Measurements from ENCODE around the gene SEMA3D. TPM values are rescaled to one million over a fixed set of nuclear protein-coding genes. Genes with fewer than 3 reads are reported as not detected.

Gene SEMA3D
- total and polyA plus RNA-seq, 9 of the 15 experiments (the other 6 are each of a cell fraction or from before 2014, with no cell fraction given), result 0.01 to 0.10 (median 0.04) TPM; not detected in 1

DNA sequence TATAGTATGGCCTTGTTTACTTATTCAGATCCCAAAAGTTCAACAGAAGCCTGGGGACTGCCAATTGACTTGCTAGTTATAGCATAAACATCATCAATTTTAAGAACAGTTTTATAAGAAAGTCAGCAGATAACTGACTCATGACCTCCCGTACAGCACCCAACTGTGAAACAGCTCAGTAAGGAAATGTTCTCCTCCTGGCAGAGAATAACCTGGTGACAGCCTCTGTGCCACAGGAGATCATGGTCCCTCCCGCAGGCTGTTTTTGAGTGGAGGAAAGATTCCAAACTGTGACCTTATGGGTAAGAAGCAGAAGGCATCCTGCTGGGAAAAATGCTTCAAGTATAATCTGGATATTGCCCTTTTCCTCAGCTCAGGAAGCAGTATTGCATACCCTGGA, 182.5 kb downstream of the SEMA3D start:
- ChIA-PET POLR2A (no interaction called here), CTCF (ENCODE audit: low intra/inter-chr PET ratio) (no interaction called here)
- H3K36me3 ChIP-seq (ENCODE audit: control insufficient read depth, insufficient read depth, low read length), result no peaks in the 10 kb centered on the region
- no peak overlapping the region for H3K27ac ChIP-seq (ENCODE audit: extremely low read depth, low read depth, low read length)
- no peak overlapping the region for H3K9ac ChIP-seq (ENCODE audit: insufficient read depth in 1 of 2, low read depth in 2 of 2, low read length in 2 of 2)
- no peak overlapping the region for H3K4me3 ChIP-seq
- WGBS (ENCODE audit: insufficient coverage, low coverage, missing lambda C conversion rate), result 2% methylated on average over 2 of the region's 2 CpGs
- in situ Hi-C loops (cut with MboI), result loop anchor here (25.0 kb wide), 2 partner anchors 792 to 1067 kb away; no protein-coding TSS in a partner anchor
- H3K4me1 ChIP-seq (replicated peaks in 1 of 2; ENCODE audit: control insufficient read depth in 2 of 2, insufficient read depth in 2 of 2, low read length in 2 of 2), result no peaks in the 10 kb centered on the region
- TF ChIP-seq KDM2B (CRISPR knock-in tag; IDR thresholded peaks at IDR 0.05) (no peak), SMAD1 (IDR thresholded peaks at IDR 0.05; ENCODE audit: low read depth, low read length, partially characterized antibody) (no peak), MAFG (tag; conservative IDR thresholded peaks at IDR 0.05) (no peak)
- no peaks in the 10 kb centered on the region for H3K27me3 ChIP-seq (ENCODE audit: control insufficient read depth in 2 of 2, insufficient read depth in 2 of 2, low read length in 2 of 2)
- DNase-seq (ENCODE audit: extremely low read depth in 1 of 4, low spot score in 3 of 4), result no peak
- no peaks in the 10 kb centered on the region for H3K79me2 ChIP-seq (ENCODE audit: control insufficient read depth, insufficient read depth, low read length)
- no peaks in the 10 kb centered on the region for H3K9me1 ChIP-seq (ENCODE audit: control insufficient read depth, insufficient read depth, low read length)
- H2AFZ ChIP-seq (ENCODE audit: low read depth, low read length), result no peak overlapping the region
- intact Hi-C loops (cut with micrococcal nuclease), result no loop called here
- no peak overlapping the region for H3K4me2 ChIP-seq (ENCODE audit: insufficient read depth, low read length)
- BruUV-seq (replicated peaks), result no TSS peak
- H3K9me3 ChIP-seq (replicated peaks; ENCODE audit: control insufficient read depth, insufficient read depth, low read depth, low read length), result no peaks in the 10 kb centered on the region
- ATAC-seq, result no peak
- FAIRE-seq, result no peak
- H4K20me1 ChIP-seq (replicated peaks; ENCODE audit: control insufficient read depth, insufficient read depth, low read length), result no peaks in the 10 kb centered on the region

DNA sequence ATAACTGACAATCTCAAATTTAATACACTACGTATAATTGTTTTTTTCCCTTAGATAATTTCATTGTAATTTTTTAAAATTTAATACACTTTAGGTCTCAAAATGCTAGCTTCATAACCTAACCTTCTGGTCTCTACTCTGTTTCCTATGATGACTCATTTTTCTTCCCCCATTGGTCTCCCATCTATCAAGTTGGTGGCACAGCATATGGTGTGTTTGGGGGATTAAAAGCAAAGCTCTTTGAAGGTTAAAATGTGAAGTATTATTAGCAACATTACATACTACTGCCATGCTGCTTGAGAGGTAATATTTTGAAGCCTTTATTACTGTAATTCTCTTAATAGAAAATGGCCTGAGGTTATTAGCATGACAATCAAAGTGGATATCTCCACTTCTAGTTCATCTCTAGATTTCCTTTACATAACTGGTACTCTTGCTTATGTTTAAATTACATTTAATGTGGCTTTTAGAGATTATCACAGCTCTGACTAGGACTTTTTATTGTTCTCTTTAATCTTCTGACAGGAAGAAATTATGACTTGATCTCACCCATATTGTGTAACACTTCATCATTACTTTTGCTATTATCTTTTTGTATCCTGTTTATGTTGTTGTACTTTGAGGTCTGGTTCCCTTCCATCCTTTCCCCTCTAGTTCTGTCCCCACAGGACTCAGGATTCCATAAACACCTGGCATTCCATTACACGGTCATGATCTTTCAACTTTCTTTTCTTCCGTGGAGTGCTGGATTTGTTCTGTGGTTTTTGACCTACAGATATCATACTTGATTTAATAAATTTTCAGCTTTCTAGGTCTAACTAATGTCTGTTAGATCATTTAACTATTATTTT, 185.1 kb downstream of the SEMA3D start:
- ATAC-seq (no peak), FAIRE-seq (no peak), DNase-seq (ENCODE audit: extremely low read depth in 1 of 4, low spot score in 3 of 4) (no peak)
- Histone ChIP-seq H4K20me1 (replicated peaks; ENCODE audit: control insufficient read depth, insufficient read depth, low read length) (no peaks in the 10 kb centered on the region), H3K4me2 (ENCODE audit: insufficient read depth, low read length) (no peak overlapping the region), H3K79me2 (ENCODE audit: control insufficient read depth, insufficient read depth, low read length) (no peaks in the 10 kb centered on the region), H3K27ac (ENCODE audit: extremely low read depth, low read depth, low read length) (no peak overlapping the region), H3K4me1 (replicated peaks in 1 of 2; ENCODE audit: control insufficient read depth in 2 of 2, insufficient read depth in 2 of 2, low read length in 2 of 2) (no peaks in the 10 kb centered on the region), H3K9ac (ENCODE audit: insufficient read depth in 1 of 2, low read depth in 2 of 2, low read length in 2 of 2) (no peak overlapping the region), H3K27me3 (ENCODE audit: control insufficient read depth in 2 of 2, insufficient read depth in 2 of 2, low read length in 2 of 2) (no peaks in the 10 kb centered on the region), H3K9me3 (replicated peaks; ENCODE audit: control insufficient read depth, insufficient read depth, low read depth, low read length) (no peaks in the 10 kb centered on the region), H2AFZ (ENCODE audit: low read depth, low read length) (no peak overlapping the region), H3K36me3 (ENCODE audit: control insufficient read depth, insufficient read depth, low read length) (no peaks in the 10 kb centered on the region), H3K9me1 (ENCODE audit: control insufficient read depth, insufficient read depth, low read length) (no peaks in the 10 kb centered on the region), H3K4me3 (no peak overlapping the region)
- CTCF ChIA-PET (ENCODE audit: low intra/inter-chr PET ratio), result no interaction called here
- 6% methylated on average over 3 of the region's 3 CpGs for WGBS (ENCODE audit: insufficient coverage, low coverage, missing lambda C conversion rate)
- POLR2A ChIA-PET, result no interaction called here
- in situ Hi-C loops (cut with MboI) (loop anchor here (25.0 kb wide), 2 partner anchors 789 to 1064 kb away; no protein-coding TSS in a partner anchor), intact Hi-C loops (cut with micrococcal nuclease) (no loop called here)
- no TSS peak for BruUV-seq (replicated peaks)
- TF ChIP-seq BACH1 (tag; IDR thresholded peaks at IDR 0.05) (no peak), FOXA3 (CRISPR knock-in tag; conservative IDR thresholded peaks at IDR 0.05 in 1 of 2, IDR thresholded peaks at IDR 0.05 in 1 of 2) (no peak), HMG20A (CRISPR knock-in tag; conservative IDR thresholded peaks at IDR 0.05) (no peak), ZNF699 (CRISPR knock-in tag; IDR thresholded peaks at IDR 0.05; ENCODE audit: insufficient replicate concordance) (no peak), ZBTB7A (IDR thresholded peaks at IDR 0.05; ENCODE audit: borderline replicate concordance, control insufficient read depth, low read depth, low read length) (no peak)
- TF ChIP-seq, protein P1, sequence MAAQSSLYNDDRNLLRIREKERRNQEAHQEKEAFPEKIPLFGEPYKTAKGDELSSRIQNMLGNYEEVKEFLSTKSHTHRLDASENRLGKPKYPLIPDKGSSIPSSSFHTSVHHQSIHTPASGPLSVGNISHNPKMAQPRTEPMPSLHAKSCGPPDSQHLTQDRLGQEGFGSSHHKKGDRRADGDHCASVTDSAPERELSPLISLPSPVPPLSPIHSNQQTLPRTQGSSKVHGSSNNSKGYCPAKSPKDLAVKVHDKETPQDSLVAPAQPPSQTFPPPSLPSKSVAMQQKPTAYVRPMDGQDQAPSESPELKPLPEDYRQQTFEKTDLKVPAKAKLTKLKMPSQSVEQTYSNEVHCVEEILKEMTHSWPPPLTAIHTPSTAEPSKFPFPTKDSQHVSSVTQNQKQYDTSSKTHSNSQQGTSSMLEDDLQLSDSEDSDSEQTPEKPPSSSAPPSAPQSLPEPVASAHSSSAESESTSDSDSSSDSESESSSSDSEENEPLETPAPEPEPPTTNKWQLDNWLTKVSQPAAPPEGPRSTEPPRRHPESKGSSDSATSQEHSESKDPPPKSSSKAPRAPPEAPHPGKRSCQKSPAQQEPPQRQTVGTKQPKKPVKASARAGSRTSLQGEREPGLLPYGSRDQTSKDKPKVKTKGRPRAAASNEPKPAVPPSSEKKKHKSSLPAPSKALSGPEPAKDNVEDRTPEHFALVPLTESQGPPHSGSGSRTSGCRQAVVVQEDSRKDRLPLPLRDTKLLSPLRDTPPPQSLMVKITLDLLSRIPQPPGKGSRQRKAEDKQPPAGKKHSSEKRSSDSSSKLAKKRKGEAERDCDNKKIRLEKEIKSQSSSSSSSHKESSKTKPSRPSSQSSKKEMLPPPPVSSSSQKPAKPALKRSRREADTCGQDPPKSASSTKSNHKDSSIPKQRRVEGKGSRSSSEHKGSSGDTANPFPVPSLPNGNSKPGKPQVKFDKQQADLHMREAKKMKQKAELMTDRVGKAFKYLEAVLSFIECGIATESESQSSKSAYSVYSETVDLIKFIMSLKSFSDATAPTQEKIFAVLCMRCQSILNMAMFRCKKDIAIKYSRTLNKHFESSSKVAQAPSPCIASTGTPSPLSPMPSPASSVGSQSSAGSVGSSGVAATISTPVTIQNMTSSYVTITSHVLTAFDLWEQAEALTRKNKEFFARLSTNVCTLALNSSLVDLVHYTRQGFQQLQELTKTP (IDR thresholded peaks at IDR 0.05; ENCODE audit: low read depth in 1 of 2, partially characterized antibody in 2 of 2), result no peak
- TF ChIP-seq, protein P2, sequence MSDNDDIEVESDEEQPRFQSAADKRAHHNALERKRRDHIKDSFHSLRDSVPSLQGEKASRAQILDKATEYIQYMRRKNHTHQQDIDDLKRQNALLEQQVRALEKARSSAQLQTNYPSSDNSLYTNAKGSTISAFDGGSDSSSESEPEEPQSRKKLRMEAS (CRISPR knock-in tag; IDR thresholded peaks at IDR 0.05), result no peak

Measured in K562 (cell line).